Right lobe of liver (tissue), 6 donors: ENCODE data around the gene ZNF384. TPM values are rescaled to one million over a fixed set of nuclear protein-coding genes. Genes with fewer than 3 reads are reported as not detected.

ENCODE experiments used
- ATAC-seq, 4 donors: fragments of 200-7000 bp; cut with Tn5 transposase; one replicate each; pipeline ENCODE4 v1.9.1; 2020; ENCODE audit warnings: mild to moderate bottlenecking in 4 of 4, moderate library complexity in 4 of 4
- DNase-seq, 3 donors: peaks; one replicate each; pipeline ENCODE4 v3.0.0-alpha.2; 2020
- H3K27ac ChIP-seq, 3 donors: fragments of 200-600 bp; one replicate each; pipeline ENCODE4 v1.8.0; 2022
- H3K27me3 ChIP-seq, 2 donors: fragments of 200-600 bp; one replicate each; pipeline ENCODE4 v1.8.0; 2022
- H3K36me3 ChIP-seq, 4 donors: fragments of 200-600 bp; sonication (generic) in 1 of 4; one replicate each; pipeline versions ENCODE4 v1.5.1 to v1.8.0; 2017 to 2022; ENCODE audit warnings: control low read depth in 1 of 4
- H3K4me1 ChIP-seq, 4 donors: fragments of 200-600 bp; sonication (generic) in 1 of 4; one replicate each; pipeline versions ENCODE4 v1.5.1 to v1.8.0; 2017 to 2022; ENCODE audit warnings: control low read depth in 1 of 4
- H3K4me3 ChIP-seq, 3 donors: fragments of 200-600 bp; one replicate each; pipeline ENCODE4 v1.8.0; 2022
- H3K9me3 ChIP-seq, 4 donors: fragments of 200-600 bp; sonication (generic) in 1 of 4; one replicate each; pipeline versions ENCODE4 v1.5.1 to v1.8.0; 2017 to 2022; ENCODE audit warnings: control low read depth in 1 of 4
- POLR2A ChIP-seq: fragments of 450-650 bp; IDR thresholded peaks from one replicate; pipeline ENCODE4 v1.6.1; 2017; ENCODE audit warnings: antibody characterized with exemption, mild to moderate bottlenecking
- WGBS: methylation state at CpG from one replicate; pipeline ENCODE4 v1.1.6; 2018; ENCODE audit warnings: low coverage, low lambda C conversion rate; ENCODE audit not compliant: insufficient coverage; ENCODE audit errors: missing lambda C conversion rate; 5-methylcytosine and 5-hydroxymethylcytosine counted together
- intact Hi-C, 2 donors: fragments of 100-400 bp; cut with DNase I; formaldehyde crosslinking; loops; one replicate each; pipeline versions ENCODE4 v1.11.2 to v1.14.1; 2022
- total RNA-seq, 6 experiments: library from RNA; depleted of rRNA in 2 of 6; stranded (reverse); fragments of >200 nt in 2 of 6; fragmentation: NEBNext Ultra II Directional in 3 of 6; extraction: Animal tissue kit (Norgen Biotek cat#: 25700) in 3 of 6; gene quantifications; one replicate each; pipeline versions ENCODE4 v1.1.0 to v1.2.4, GENCODE V29; 2016 to 2023
- TF ChIP-seq, protein P1 (sequence below), 4 donors: fragments of 200-600 bp in 3 of 4; fragments of 450-650 bp in 1 of 4; IDR thresholded peaks; one replicate each; pipeline versions ENCODE4 v1.5.1 to v1.8.0; 2016 to 2022; ENCODE audit warnings: antibody characterized with exemption in 4 of 4, mild to moderate bottlenecking in 2 of 4
- donor health status: DM: no; HTN: yes; CAD: no.
- donor health status: DM: no; HTN: no; CAD: no.
- donor health status: DM: no; HTN: no; CAD: no.
- donor health status: DM: no; HTN: yes; CAD: no.
- donor health status: DM: no; HTN: yes; CAD: no.

Gene ZNF384
- total RNA-seq, 6 experiments from 2014 or later = 11.9 to 22.3 (median 18.3) TPM

DNA sequence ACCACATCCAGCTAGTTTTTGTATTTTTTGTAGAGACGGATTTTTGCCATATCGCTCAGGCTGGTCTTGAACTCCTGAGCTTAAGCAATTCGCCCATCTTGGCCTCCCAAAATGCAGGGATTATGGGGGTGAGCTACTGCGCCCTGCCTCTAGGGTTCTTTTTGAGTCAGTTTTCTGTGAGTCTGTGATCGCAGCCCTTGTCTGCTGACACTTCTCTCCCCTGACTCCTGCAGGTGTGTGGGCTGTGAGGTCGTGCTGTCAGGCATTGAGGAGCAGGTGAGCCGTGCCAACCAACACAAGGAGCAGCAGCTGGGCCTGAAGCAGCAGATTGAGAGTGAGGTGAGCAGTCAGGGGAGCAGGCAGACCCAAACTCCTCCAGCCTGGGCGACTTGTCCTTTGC, 41.0 kb upstream of the ZNF384 start:
- H3K27ac ChIP-seq = no peak overlapping the region
- H3K4me3 ChIP-seq = no peak overlapping the region
- H3K4me1 ChIP-seq = no peaks in the 10 kb centered on the region
- TF ChIP-seq, protein P1, sequence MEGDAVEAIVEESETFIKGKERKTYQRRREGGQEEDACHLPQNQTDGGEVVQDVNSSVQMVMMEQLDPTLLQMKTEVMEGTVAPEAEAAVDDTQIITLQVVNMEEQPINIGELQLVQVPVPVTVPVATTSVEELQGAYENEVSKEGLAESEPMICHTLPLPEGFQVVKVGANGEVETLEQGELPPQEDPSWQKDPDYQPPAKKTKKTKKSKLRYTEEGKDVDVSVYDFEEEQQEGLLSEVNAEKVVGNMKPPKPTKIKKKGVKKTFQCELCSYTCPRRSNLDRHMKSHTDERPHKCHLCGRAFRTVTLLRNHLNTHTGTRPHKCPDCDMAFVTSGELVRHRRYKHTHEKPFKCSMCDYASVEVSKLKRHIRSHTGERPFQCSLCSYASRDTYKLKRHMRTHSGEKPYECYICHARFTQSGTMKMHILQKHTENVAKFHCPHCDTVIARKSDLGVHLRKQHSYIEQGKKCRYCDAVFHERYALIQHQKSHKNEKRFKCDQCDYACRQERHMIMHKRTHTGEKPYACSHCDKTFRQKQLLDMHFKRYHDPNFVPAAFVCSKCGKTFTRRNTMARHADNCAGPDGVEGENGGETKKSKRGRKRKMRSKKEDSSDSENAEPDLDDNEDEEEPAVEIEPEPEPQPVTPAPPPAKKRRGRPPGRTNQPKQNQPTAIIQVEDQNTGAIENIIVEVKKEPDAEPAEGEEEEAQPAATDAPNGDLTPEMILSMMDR (IDR thresholded peaks at IDR 0.05) = no peak
- TF ChIP-seq POLR2A = no peak
- ATAC-seq (no peak), DNase-seq (no peak)
- peaks cover 0 to 49% (median 11%) of the 10 kb centered on the region in 4 donors for H3K36me3 ChIP-seq
- WGBS = 70% methylated on average over 2 of the region's 8 CpGs
- intact Hi-C loops = loop anchor here (5.0 kb wide), 2 partner anchors 97 to 107 kb away; partner anchors contain the start of gene P3H3 (in 1 of the 2)
- no peaks in the 10 kb centered on the region for H3K27me3 ChIP-seq
- H3K9me3 ChIP-seq = no peaks in the 10 kb centered on the region

DNA sequence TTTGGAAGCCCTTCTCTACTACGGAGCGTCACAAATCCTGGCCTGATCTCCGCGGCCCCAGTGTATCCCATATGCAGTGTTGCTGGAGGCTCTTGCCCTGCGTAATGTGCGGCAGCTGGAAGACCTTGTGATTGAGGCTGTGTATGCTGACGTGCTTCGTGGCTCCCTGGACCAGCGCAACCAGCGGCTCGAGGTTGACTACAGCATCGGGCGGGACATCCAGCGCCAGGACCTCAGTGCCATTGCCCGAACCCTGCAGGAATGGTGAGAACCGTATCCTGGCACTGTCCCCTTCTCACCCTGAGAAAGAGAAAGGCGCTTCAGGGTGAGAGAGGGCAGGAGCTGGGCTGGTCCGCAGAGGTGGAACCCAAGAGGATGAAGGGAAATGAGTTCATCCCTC, 40.0 kb upstream of the ZNF384 start:
- H3K36me3 ChIP-seq = peaks cover 0 to 49% (median 11%) of the 10 kb centered on the region in 4 donors
- 88% methylated on average over 2 of the region's 18 CpGs for WGBS
- H3K4me1 ChIP-seq = peaks cover 0 to 7% (median 0%) of the 10 kb centered on the region in 4 donors
- TF ChIP-seq, protein P1 (IDR thresholded peaks at IDR 0.05) = no peak
- TF ChIP-seq POLR2A = no peak
- H3K9me3 ChIP-seq = no peaks in the 10 kb centered on the region
- ATAC-seq (no peak), DNase-seq (no peak)
- no peak overlapping the region for H3K4me3 ChIP-seq
- intact Hi-C loops = loop anchor here (10.0 kb wide), 2 partner anchors 64 to 74 kb away; partner anchors contain the start of gene ING4 (in 1 of the 2)
- no peaks in the 10 kb centered on the region for H3K27me3 ChIP-seq
- no peak overlapping the region for H3K27ac ChIP-seq

DNA sequence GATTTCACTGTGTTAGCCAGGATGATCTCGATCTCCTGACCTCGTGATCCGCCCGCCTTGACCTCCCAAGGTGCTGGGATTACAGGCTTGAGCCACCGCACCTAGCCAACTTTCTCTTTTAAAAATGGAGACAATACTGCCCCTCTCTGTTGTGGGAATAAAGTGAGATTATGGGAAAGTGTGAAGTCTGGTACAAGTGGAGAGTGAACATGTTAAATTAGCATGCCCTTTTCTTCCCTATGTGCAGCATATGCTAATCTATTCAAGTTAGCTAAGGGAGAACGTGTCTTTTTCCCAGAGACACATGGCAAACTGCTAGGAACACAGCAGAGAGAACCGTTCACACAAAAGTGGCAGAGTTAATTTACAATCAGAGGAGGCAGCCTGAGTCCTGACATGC, 36.2 kb upstream of the ZNF384 start:
- WGBS = 86% methylated on average over 7 of the region's 7 CpGs
- Histone ChIP-seq H3K36me3 (peaks cover 0 to 30% (median 4%) of the 10 kb centered on the region in 4 donors), H3K4me1 (peaks cover 0 to 13% (median 0%) of the 10 kb centered on the region in 4 donors), H3K27me3 (no peaks in the 10 kb centered on the region), H3K27ac (no peak overlapping the region), H3K4me3 (no peak overlapping the region), H3K9me3 (no peaks in the 10 kb centered on the region)
- ATAC-seq = no peak
- intact Hi-C loops = loop anchor here (10.0 kb wide), 2 partner anchors 61 to 71 kb away; partner anchors contain the start of gene ING4 (in 1 of the 2)
- no peak for TF ChIP-seq POLR2A
- TF ChIP-seq, protein P1 (IDR thresholded peaks at IDR 0.05) = no peak
- DNase-seq = no peak

DNA sequence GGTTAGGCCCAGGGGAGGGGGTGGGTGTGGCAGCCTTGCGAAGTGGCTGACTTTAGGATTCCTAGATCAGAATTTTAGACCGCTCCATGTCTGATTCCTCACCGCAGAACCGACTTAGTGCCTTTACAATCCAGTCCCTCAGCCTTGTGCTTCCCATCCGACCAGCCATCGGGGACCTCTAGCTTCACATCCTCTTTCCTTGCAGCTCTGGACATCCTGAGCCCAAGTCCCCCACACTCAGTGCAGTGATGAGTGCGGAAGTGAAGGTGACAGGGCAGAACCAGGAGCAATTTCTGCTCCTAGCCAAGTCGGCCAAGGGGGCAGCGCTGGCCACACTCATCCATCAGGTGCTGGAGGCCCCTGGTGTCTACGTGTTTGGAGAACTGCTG, 35.2 kb upstream of the ZNF384 start:
- intact Hi-C loops = loop anchor here (10.0 kb wide), 2 partner anchors 60 to 70 kb away; partner anchors contain the start of gene ING4 (in 1 of the 2)
- 15% methylated on average over 8 of the region's 10 CpGs for WGBS
- no peak for DNase-seq

More for the DNA sequence above, 35.2 kb upstream of the ZNF384 start:
- peak overlapping the region; percentile 55 to 74 (median 68) for H3K4me3 ChIP-seq
- H3K27me3 ChIP-seq = no peaks in the 10 kb centered on the region
- H3K9me3 ChIP-seq = no peaks in the 10 kb centered on the region
- TF ChIP-seq POLR2A = no peak
- TF ChIP-seq, protein P1 (IDR thresholded peaks at IDR 0.05) = no peak
- peak overlapping the region; percentile 58 to 82 (median 79) for H3K27ac ChIP-seq
- ATAC-seq = peak; percentile 3 to 17 (median 12)
- H3K36me3 ChIP-seq = peaks cover 0 to 21% (median 2%) of the 10 kb centered on the region in 4 donors
- peaks cover 0 to 13% (median 0%) of the 10 kb centered on the region in 4 donors for H3K4me1 ChIP-seq
